Endothelial cell (in vitro differentiated cells): Measurements from ENCODE around the gene ANXA5. TPM values are rescaled to one million over a fixed set of nuclear protein-coding genes. Genes with fewer than 3 reads are reported as not detected.
A peak's percentile ranks its signal among the peaks of the same experiment; 100 is the strongest.

ENCODE experiments used
- DNase-seq: peaks from one replicate; pipeline ENCODE4 v3.0.0; 2021; ENCODE audit warnings: low spot score
- H3K27ac Mint-ChIP-seq: one replicate; pipeline ENCODE4 v1.8.0; 2021; ENCODE audit warnings: mixed read lengths, inconsistent platforms; ENCODE audit not compliant: unreplicated experiment
- H3K27me3 Mint-ChIP-seq: one replicate; pipeline ENCODE4 v1.8.0; 2021; ENCODE audit warnings: mild to moderate bottlenecking, moderate library complexity, mixed read lengths, inconsistent platforms; ENCODE audit not compliant: unreplicated experiment
- H3K36me3 Mint-ChIP-seq: one replicate; pipeline ENCODE4 v1.8.0; 2021; ENCODE audit warnings: mild to moderate bottlenecking, low read depth, mixed read lengths, inconsistent platforms; ENCODE audit not compliant: unreplicated experiment
- H3K4me1 Mint-ChIP-seq: one replicate; pipeline ENCODE4 v1.8.0; 2021; ENCODE audit warnings: mild to moderate bottlenecking, mixed read lengths, inconsistent platforms; ENCODE audit not compliant: unreplicated experiment
- H3K4me3 Mint-ChIP-seq: one replicate; pipeline ENCODE4 v1.8.0; 2021; ENCODE audit warnings: mild to moderate bottlenecking, mixed read lengths, inconsistent platforms; ENCODE audit not compliant: unreplicated experiment
- H3K9me3 Mint-ChIP-seq: one replicate; pipeline ENCODE4 v1.8.0; 2021; ENCODE audit warnings: mixed read lengths, inconsistent platforms; ENCODE audit not compliant: unreplicated experiment
- total RNA-seq: library from RNA; stranded (reverse); fragmentation: NEBNext Ultra II Directional; extraction: Animal tissue kit (Norgen Biotek cat#: 25700); gene quantifications from one replicate; pipeline ENCODE4 v1.2.1, GENCODE V29; 2021; ENCODE audit not compliant: unreplicated experiment
- TF ChIP-seq, protein P1 (sequence below): fragments of 200-600 bp; sonication (generic); IDR thresholded peaks from one replicate; pipeline ENCODE4 v1.5.0; 2021; ENCODE audit warnings: antibody characterized with exemption; ENCODE audit not compliant: unreplicated experiment

Gene ANXA5
- total RNA-seq, 1 donor from 2014 or later: 296 TPM

DNA sequence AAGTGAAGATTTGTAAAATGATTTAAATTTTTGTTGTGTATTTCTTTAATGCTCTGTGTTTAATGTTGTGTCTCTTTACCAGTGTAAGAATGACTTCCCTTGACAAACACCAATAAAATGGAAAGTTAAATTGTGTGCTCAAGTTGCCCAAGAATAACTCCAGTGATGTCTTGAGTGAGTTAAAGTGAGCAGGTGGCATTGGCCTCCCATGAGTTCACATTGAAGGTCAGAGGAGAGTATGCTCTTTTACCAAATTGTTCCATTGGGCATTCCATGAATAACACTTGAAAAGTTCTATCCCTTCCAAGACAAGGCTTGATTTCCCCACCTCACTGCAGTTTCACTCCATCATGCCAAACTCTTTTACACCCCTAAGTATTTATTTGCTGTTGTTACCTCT lies 4.5 kb downstream of the ANXA5 start:
- Mint-ChIP-seq H3K27me3 (peaks cover 4% of the 10 kb centered on the region), H3K4me1 (peaks cover 27% of the 10 kb centered on the region), H3K9me3 (no peaks in the 10 kb centered on the region), H3K27ac (no peak overlapping the region), H3K4me3 (peak overlapping the region; percentile 65), H3K36me3 (peaks cover 10% of the 10 kb centered on the region)
- TF ChIP-seq, protein P1, sequence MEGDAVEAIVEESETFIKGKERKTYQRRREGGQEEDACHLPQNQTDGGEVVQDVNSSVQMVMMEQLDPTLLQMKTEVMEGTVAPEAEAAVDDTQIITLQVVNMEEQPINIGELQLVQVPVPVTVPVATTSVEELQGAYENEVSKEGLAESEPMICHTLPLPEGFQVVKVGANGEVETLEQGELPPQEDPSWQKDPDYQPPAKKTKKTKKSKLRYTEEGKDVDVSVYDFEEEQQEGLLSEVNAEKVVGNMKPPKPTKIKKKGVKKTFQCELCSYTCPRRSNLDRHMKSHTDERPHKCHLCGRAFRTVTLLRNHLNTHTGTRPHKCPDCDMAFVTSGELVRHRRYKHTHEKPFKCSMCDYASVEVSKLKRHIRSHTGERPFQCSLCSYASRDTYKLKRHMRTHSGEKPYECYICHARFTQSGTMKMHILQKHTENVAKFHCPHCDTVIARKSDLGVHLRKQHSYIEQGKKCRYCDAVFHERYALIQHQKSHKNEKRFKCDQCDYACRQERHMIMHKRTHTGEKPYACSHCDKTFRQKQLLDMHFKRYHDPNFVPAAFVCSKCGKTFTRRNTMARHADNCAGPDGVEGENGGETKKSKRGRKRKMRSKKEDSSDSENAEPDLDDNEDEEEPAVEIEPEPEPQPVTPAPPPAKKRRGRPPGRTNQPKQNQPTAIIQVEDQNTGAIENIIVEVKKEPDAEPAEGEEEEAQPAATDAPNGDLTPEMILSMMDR: no peak
- DNase-seq: no peak

DNA sequence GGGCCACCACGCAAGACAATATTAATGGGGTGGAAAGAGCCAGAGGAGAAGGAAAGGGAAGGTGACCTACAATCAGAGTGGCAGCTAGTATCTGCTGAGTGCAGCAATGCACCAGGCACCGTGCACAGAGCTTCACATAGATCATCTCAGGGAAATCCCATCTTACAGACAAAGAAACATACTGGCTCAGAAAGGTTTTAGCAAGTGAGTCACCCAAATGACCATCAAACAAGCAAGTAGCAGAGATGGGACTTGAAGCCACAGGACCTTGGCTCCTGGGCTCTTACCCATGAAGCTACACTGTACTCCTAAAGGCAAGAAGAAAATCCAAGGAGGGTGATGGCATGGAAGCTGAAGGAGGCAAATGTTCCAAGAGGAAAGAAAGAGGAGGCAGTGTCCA lies 6.8 kb downstream of the ANXA5 start:
- Mint-ChIP-seq H3K27me3 (peaks cover 2% of the 10 kb centered on the region), H3K4me3 (no peak overlapping the region), H3K4me1 (peaks cover 24% of the 10 kb centered on the region), H3K36me3 (peaks cover 24% of the 10 kb centered on the region), H3K9me3 (no peaks in the 10 kb centered on the region), H3K27ac (no peak overlapping the region)
- no peak for DNase-seq
- TF ChIP-seq, protein P1: no peak

DNA sequence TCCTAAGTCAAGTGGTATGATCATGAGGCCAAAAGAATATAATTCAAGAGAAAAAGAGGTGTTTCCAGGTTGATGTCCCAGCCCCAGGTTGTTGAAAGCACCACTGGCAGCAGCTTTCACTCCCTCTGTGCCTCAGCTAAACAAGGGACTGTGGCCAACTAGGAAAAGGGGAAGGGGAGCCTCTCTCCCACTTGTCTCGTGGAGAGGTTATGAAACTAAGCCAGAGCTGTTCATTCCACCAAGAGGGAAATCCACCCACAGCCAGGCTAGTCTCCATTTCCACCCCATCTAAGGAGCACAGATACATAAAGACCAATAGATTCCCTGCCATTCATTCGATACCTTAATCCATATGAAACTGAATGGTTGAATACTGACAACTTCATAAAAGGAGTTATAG lies 8.1 kb downstream of the ANXA5 start:
- H3K27ac Mint-ChIP-seq: no peak overlapping the region
- H3K4me3 Mint-ChIP-seq: no peak overlapping the region
- H3K36me3 Mint-ChIP-seq: peaks cover 27% of the 10 kb centered on the region
- TF ChIP-seq, protein P1: no peak
- DNase-seq: no peak
- H3K4me1 Mint-ChIP-seq: peaks cover 21% of the 10 kb centered on the region
- peaks cover 2% of the 10 kb centered on the region for H3K27me3 Mint-ChIP-seq
- no peaks in the 10 kb centered on the region for H3K9me3 Mint-ChIP-seq

DNA sequence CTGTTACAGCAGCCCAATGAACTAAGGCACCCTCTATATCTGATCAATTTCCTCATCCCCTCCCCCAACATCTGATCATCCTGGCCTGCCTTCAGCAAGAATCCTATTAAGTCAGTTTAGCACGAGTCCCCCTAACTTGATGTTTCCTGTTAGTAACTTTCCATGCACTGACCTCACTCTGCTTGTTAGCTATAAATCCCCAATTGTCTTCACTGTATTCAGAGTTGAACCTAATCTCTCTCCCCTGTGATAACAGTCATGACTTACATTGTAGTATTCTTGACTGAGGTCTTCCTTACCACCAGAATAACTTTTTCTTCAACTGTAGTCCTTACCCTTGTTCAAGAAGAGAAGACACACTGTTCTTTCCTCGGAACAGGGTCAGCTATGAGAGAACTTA lies 8.5 kb downstream of the ANXA5 start:
- Mint-ChIP-seq H3K9me3 (no peaks in the 10 kb centered on the region), H3K36me3 (peaks cover 27% of the 10 kb centered on the region), H3K4me1 (peaks cover 18% of the 10 kb centered on the region), H3K27me3 (peaks cover 2% of the 10 kb centered on the region), H3K4me3 (no peak overlapping the region), H3K27ac (no peak overlapping the region)
- DNase-seq: no peak
- TF ChIP-seq, protein P1: no peak

DNA sequence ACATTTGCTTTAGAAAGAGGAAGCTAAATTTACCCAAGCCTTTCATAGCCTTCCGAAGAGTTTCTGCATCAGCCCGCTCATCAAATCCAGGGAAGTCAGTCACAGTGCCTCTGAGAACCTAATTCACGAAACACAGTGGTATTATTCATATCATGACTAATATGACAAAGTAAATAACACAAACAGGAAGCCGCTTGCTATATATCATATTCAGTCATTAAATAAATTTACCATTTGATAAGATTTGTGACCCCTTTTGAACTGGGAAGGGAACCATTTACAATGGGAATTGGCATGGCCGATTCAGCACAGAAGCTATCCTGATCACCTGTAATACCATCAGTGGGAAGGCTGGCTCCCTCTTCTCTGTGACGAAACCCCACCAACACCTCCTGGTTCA lies 10.5 kb downstream of the ANXA5 start:
- DNase-seq: no peak
- Mint-ChIP-seq H3K4me1 (peaks cover 2% of the 10 kb centered on the region), H3K36me3 (peaks cover 18% of the 10 kb centered on the region), H3K27ac (no peak overlapping the region), H3K27me3 (peaks cover 2% of the 10 kb centered on the region), H3K4me3 (no peak overlapping the region), H3K9me3 (no peaks in the 10 kb centered on the region)
- TF ChIP-seq, protein P1: no peak
